ENCODE data around the gene IL7R. TPM values are rescaled to one million over a fixed set of nuclear protein-coding genes. Genes with fewer than 3 reads are reported as not detected.

The IL7R gene
- polyA plus RNA-seq, 1 experiment = 54.5 TPM

DNA sequence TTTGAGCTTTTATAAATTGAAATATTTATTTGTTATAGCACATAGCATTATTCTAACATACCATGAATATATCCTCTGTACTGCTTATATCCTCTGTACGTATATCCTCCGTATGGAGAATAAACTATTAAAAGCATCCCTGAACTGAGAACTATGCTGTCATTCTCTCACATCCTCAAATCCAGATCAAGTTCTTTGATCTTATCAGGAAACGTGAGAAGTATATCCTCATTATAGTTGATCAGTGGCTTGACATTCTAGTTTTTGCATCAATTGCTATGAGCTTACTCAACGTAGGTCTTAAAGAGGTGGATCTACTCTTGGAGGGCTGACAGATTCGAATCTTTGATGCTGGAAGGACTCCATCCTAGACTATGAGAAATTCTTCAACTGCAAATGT is 37.4 kb downstream of the IL7R start:
- TF ChIP-seq, protein P1, sequence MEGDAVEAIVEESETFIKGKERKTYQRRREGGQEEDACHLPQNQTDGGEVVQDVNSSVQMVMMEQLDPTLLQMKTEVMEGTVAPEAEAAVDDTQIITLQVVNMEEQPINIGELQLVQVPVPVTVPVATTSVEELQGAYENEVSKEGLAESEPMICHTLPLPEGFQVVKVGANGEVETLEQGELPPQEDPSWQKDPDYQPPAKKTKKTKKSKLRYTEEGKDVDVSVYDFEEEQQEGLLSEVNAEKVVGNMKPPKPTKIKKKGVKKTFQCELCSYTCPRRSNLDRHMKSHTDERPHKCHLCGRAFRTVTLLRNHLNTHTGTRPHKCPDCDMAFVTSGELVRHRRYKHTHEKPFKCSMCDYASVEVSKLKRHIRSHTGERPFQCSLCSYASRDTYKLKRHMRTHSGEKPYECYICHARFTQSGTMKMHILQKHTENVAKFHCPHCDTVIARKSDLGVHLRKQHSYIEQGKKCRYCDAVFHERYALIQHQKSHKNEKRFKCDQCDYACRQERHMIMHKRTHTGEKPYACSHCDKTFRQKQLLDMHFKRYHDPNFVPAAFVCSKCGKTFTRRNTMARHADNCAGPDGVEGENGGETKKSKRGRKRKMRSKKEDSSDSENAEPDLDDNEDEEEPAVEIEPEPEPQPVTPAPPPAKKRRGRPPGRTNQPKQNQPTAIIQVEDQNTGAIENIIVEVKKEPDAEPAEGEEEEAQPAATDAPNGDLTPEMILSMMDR (IDR thresholded peaks at IDR 0.05; ENCODE audit: insufficient read depth, low read depth, low read length) = no peak
- Histone ChIP-seq H3K36me3 (ENCODE audit: control insufficient read depth, insufficient read depth, low read length) (no peaks in the 10 kb centered on the region), H3K4me3 (ENCODE audit: low read depth, low read length) (no peak overlapping the region), H3K27me3 (ENCODE audit: control insufficient read depth, insufficient read depth, low read length) (no peaks in the 10 kb centered on the region)
- POLR2A ChIA-PET = no interaction called here
- CTCF ChIA-PET = interaction anchor here (1.5 kb wide), 1 partner anchor 9 kb away, joined by 3 read pairs; no protein-coding TSS in a partner anchor
- DNase-seq (ENCODE audit: low read depth) = no peak

DNA sequence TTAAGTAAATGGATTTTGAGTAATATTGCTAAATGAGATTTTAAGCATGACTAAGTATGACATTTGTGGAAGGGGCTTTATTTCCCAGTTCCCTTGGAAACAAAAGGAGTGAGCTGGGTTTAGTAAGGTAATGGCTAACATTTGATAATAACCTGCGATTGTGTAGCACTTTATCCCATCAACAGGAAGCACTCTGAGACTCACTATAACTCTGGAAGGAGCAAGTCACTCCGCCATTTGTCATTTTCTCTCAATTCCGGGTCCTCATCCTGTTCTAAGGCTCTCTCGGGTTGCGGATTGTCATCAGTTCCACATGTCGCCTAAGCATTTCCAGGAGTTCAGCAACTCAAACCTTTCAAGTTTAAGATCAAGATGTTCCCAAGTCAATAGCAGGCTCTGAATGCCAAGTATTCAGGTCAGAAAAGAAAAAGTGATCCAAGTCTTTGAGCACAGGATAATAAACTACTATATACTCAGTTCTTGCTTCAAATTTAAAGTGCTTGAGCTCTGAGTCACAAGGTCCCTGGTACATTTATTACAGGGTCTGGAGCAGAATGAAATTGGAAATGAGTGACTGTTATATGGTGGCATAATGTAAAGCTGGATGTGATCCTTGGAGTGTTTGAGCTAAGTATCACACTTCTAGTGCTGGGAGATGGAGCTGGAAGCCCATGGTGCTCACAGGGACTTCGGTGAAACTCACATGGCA is 42.4 kb downstream of the IL7R start:
- Histone ChIP-seq H3K4me3 (ENCODE audit: low read depth, low read length) (no peak overlapping the region), H3K36me3 (ENCODE audit: control insufficient read depth, insufficient read depth, low read length) (no peaks in the 10 kb centered on the region), H3K27me3 (ENCODE audit: control insufficient read depth, insufficient read depth, low read length) (no peaks in the 10 kb centered on the region)
- CTCF ChIA-PET = interaction anchor here (1.1 to 1.7 kb wide), 2 partner anchors 9 to 26 kb away, joined by 3 read pairs; no protein-coding TSS in a partner anchor
- TF ChIP-seq, protein P1 (IDR thresholded peaks at IDR 0.05; ENCODE audit: insufficient read depth, low read depth, low read length) = no peak
- POLR2A ChIA-PET = no interaction called here
- no peak for DNase-seq (ENCODE audit: low read depth)

DNA sequence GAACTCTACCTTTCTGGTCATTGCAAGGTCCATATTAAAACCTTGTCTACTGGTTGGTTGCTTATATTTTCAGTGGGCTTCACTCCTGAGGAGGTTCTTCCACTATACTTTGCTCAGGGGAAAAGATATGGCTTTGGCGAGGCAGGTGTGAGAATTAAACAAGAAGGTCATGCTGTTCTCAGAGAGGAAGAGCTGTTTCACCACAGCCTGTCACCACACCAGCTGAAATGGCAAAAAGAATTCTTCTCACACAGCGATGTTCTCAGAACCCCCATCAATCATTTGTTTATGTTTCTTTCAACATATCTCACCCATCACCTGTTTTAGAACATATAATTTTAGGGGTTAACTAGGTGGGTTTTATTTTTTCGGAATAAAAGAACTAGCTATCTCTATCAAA is 43.1 kb downstream of the IL7R start:
- ChIA-PET CTCF (interaction anchor here (1.7 kb wide), 1 partner anchor 9 kb away, joined by 3 read pairs; no protein-coding TSS in a partner anchor), POLR2A (no interaction called here)
- DNase-seq (ENCODE audit: low read depth) = no peak
- Histone ChIP-seq H3K27me3 (ENCODE audit: control insufficient read depth, insufficient read depth, low read length) (no peaks in the 10 kb centered on the region), H3K4me3 (ENCODE audit: low read depth, low read length) (no peak overlapping the region), H3K36me3 (ENCODE audit: control insufficient read depth, insufficient read depth, low read length) (no peaks in the 10 kb centered on the region)
- TF ChIP-seq, protein P1 (IDR thresholded peaks at IDR 0.05; ENCODE audit: insufficient read depth, low read depth, low read length) = no peak

DNA sequence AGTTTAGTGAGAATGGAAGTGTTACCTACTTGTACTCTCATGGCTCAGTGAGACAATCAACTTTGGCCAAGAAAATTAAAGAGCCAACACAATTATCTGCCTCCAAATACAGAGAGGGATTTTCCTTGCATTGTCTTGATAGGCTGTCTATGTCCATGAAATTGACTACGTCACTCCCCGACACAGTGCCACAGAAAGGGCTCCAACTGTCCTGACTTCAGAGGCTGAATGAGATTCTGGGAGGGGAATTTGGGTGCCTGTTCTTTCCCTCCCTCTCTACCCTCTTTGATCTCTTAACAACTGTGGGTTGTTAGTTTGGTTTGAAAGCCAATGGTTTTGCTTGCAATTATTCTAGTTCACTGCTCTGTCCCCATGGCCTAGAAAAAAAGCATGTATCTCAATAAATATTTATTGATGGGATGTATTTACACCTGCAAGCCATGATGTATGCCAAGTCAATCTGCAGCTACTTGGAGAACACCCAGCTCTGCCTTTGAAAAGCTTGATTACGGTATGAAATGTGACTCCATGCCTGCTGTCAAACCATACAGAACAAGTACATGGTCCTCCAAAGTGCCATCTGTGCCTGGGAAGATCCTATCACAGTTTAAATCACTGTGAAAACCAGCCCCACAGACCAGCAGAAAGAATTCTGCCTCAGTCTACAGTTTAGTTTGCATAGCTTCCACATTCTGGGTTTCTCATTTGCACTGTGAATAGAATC is 44.4 kb downstream of the IL7R start:
- ChIA-PET POLR2A (no interaction called here), CTCF (interaction anchor here (1.1 kb wide), 1 partner anchor 124 kb away, joined by 3 read pairs; no protein-coding TSS in a partner anchor)
- Histone ChIP-seq H3K36me3 (ENCODE audit: control insufficient read depth, insufficient read depth, low read length) (no peaks in the 10 kb centered on the region), H3K27me3 (ENCODE audit: control insufficient read depth, insufficient read depth, low read length) (no peaks in the 10 kb centered on the region), H3K4me3 (ENCODE audit: low read depth, low read length) (no peak overlapping the region)
- no peak for DNase-seq (ENCODE audit: low read depth)
- TF ChIP-seq, protein P1 (IDR thresholded peaks at IDR 0.05; ENCODE audit: insufficient read depth, low read depth, low read length) = no peak

DNA sequence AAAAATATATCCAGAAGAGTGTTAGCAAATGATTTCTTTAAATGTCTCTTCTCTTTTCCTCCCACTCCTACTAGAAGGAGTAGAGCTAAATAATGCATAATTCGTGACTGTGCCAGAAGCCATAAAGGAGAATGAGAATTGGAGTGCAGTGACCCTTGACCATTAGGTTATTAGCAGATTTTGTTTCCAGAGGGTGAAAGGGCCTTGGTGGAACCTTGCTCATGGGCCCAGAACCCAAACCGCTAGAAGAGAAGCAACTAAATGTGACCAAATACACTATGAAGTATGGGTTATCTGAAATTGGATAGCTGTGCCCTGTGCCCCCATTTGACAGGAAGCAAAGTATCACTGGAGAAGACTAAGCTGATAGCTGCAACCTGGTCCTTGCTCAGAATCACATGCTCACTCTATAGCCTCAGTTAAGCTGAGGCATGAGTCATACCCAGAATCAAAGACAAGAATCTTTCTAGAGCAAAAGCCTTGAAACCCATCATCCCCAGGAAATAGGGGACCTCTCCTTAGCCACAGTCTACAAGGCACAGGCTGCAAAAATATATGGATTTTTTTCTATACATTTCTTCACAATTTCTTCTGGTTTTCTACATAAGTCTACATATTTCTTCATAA is 45.5 kb downstream of the IL7R start:
- TF ChIP-seq, protein P1 (IDR thresholded peaks at IDR 0.05; ENCODE audit: insufficient read depth, low read depth, low read length) = no peak
- Histone ChIP-seq H3K36me3 (ENCODE audit: control insufficient read depth, insufficient read depth, low read length) (no peaks in the 10 kb centered on the region), H3K4me3 (ENCODE audit: low read depth, low read length) (no peak overlapping the region), H3K27me3 (ENCODE audit: control insufficient read depth, insufficient read depth, low read length) (no peaks in the 10 kb centered on the region)
- no peak for DNase-seq (ENCODE audit: low read depth)
- ChIA-PET CTCF (interaction anchor here (1.1 kb wide), 1 partner anchor 125 kb away, joined by 3 read pairs; no protein-coding TSS in a partner anchor), POLR2A (no interaction called here)

All from BJ (cell line).